GM12878 (cell line): ENCODE measurements around the gene PIR. TPM values are rescaled to one million over a fixed set of nuclear protein-coding genes. Genes with fewer than 3 reads are reported as not detected.

Source experiments
- ATAC-seq: fragments of 200-7000 bp; cut with Tn5 transposase; 3 replicates; pipeline ENCODE4 v1.9.1; 2020; ENCODE audit warnings: mild to moderate bottlenecking, moderate library complexity
- BruUV-seq: library from RNA; stranded (reverse); fragments of 400-500 nt; replicated peaks from 2 replicates; lab custom pipeline; 2021; lab: Mats Ljungman, UMichigan
- CTCF ChIA-PET: fragments of 300-600 bp; sonication (Branson Sonifier 250); formaldehyde crosslinking; extraction: SDS; loops from one replicate; lab custom pipeline; 2021; ENCODE audit warnings: inconsistent platforms; lab: Yijun Ruan, JAX
- POLR2A ChIA-PET: fragments of 350-600 bp; formaldehyde crosslinking; extraction: SDS; loops from one replicate; lab custom pipeline; 2021; ENCODE audit warnings: inconsistent platforms; lab: Charles Lee
- RAD21 ChIA-PET: fragments of 300-600 bp; sonication (Branson Sonifier 250); formaldehyde crosslinking; loops from one replicate; lab custom pipeline; 2023; ENCODE audit warnings: antibody characterized with exemption; ENCODE audit not compliant: unreplicated experiment; lab: Charles Lee
- SMC1A ChIA-PET: fragments of 300-600 bp; sonication (Branson Sonifier 250); formaldehyde crosslinking; loops from one replicate; lab custom pipeline; 2023; ENCODE audit not compliant: unreplicated experiment, uncharacterized antibody; lab: Charles Lee
- DNase-seq: peaks from one replicate; pipeline ENCODE4 v3.0.0-alpha.2; 2011; ENCODE audit warnings: low read depth, low spot score
- FAIRE-seq: peaks from 3 replicates; lab custom pipeline; 2011; peaks lifted over from hg19 to GRCh38; lab: Jason Lieb, UNC
- H2AFZ ChIP-seq: 2 replicates; pipeline ENCODE4 v1.6.0; 2011; ENCODE audit warnings: low read depth, low read length, control low read depth; ENCODE audit not compliant: control insufficient read depth
- H3K27ac ChIP-seq: 2 replicates; pipeline ENCODE4 v1.5.1; 2011; ENCODE audit warnings: control low read depth; ENCODE audit not compliant: control insufficient read depth, insufficient read depth
- H3K27me3 ChIP-seq, 2 experiments: replicated peaks in 1 of 2; 2 replicates each; pipeline versions ENCODE4 v1.6.0 to v1.6.1; 2011; ENCODE audit warnings: low read length in 1 of 2; ENCODE audit not compliant: control insufficient read depth in 2 of 2, insufficient read depth in 2 of 2
- H3K36me3 ChIP-seq, 2 experiments: 2 replicates each; pipeline ENCODE4 v1.5.1; 2011; ENCODE audit warnings: low read length in 1 of 2; ENCODE audit not compliant: control insufficient read depth in 2 of 2, insufficient read depth in 2 of 2
- H3K4me1 ChIP-seq: 2 replicates; pipeline ENCODE4 v1.6.1; 2011; ENCODE audit warnings: mild to moderate bottlenecking, low read length, moderate library complexity, mixed read lengths; ENCODE audit not compliant: control insufficient read depth, insufficient read depth
- H3K4me2 ChIP-seq: 2 replicates; pipeline ENCODE4 v1.6.0; 2011; ENCODE audit warnings: control low read depth; ENCODE audit not compliant: control insufficient read depth, insufficient read depth
- H3K4me3 ChIP-seq: fragments of 200-600 bp; sonication (generic); 2 replicates; pipeline ENCODE4 v1.5.1; 2016
- H3K79me2 ChIP-seq: 2 replicates; pipeline ENCODE4 v1.6.0; 2011; ENCODE audit warnings: low read length; ENCODE audit not compliant: control insufficient read depth, insufficient read depth
- H3K9ac ChIP-seq: 2 replicates; pipeline ENCODE4 v1.8.0; 2011; ENCODE audit warnings: low read length, control low read depth, mixed read lengths; ENCODE audit not compliant: control insufficient read depth, insufficient read depth
- H3K9me3 ChIP-seq: replicated peaks from 3 replicates; pipeline ENCODE4 v1.5.1; 2011; ENCODE audit warnings: mild to moderate bottlenecking, low read length; ENCODE audit not compliant: control insufficient read depth, insufficient read depth
- H4K20me1 ChIP-seq: 2 replicates; pipeline ENCODE4 v1.6.0; 2011; ENCODE audit not compliant: control insufficient read depth, insufficient read depth
- ASH2L ChIP-seq: fragments of 300-600, 200-600 bp; sonication (generic); IDR thresholded peaks from 2 replicates; pipeline ENCODE4 v1.6.1; 2017; ENCODE audit warnings: low read depth, mild to moderate bottlenecking, borderline replicate concordance
- BMI1 ChIP-seq: fragments of 450-650 bp; IDR thresholded peaks from 2 replicates; pipeline ENCODE4 v1.6.1; 2016; ENCODE audit warnings: mild to moderate bottlenecking, moderate library complexity, borderline replicate concordance
- CBFB ChIP-seq: IDR thresholded peaks from 2 replicates; pipeline ENCODE4 v1.6.1; 2016; ENCODE audit warnings: antibody characterized with exemption, low read depth
- CTCF ChIP-seq, 3 experiments: IDR thresholded peaks in 2 of 3; conservative IDR thresholded peaks in 1 of 3; 2 replicates each; pipeline ENCODE4 v1.5.1; 2011; ENCODE audit warnings: low read depth in 3 of 3, low read length in 3 of 3, mild to moderate bottlenecking in 3 of 3, control low read depth in 2 of 3, moderate library complexity in 2 of 3, inconsistent platforms in 1 of 3, mixed read lengths in 1 of 3; ENCODE audit not compliant: control insufficient read depth in 2 of 3, insufficient read depth in 1 of 3; ENCODE audit errors: extremely low read depth in 1 of 3
- E2F8 ChIP-seq: fragments of 450-650 bp; IDR thresholded peaks from 2 replicates; pipeline ENCODE4 v1.6.1; 2018; ENCODE audit warnings: mild to moderate bottlenecking, low read depth, moderate library complexity; ENCODE audit not compliant: partially characterized antibody
- ETV6 ChIP-seq, 2 experiments: fragments of 450-650 bp in 1 of 2; IDR thresholded peaks in 1 of 2; conservative IDR thresholded peaks in 1 of 2; 2 replicates each; pipeline ENCODE4 v1.6.1; 2014; ENCODE audit warnings: antibody characterized with exemption in 1 of 2, borderline replicate concordance in 1 of 2, low read depth in 1 of 2, mild to moderate bottlenecking in 1 of 2, moderate library complexity in 1 of 2
- JUND ChIP-seq: IDR thresholded peaks from 2 replicates; pipeline ENCODE4 v1.6.1; 2012; ENCODE audit warnings: low read depth, mild to moderate bottlenecking, low read length, improper control_type of control experiment, moderate library complexity
- NFIC ChIP-seq: IDR thresholded peaks from 2 replicates; pipeline ENCODE4 v1.6.1; 2012; ENCODE audit warnings: low read depth, mild to moderate bottlenecking, inconsistent platforms, low read length, moderate library complexity
- NR2C1 ChIP-seq: fragments of 450-650 bp; IDR thresholded peaks from 2 replicates; pipeline ENCODE4 v1.6.1; 2017; ENCODE audit warnings: antibody characterized with exemption, mild to moderate bottlenecking, moderate library complexity
- PAX5 ChIP-seq: IDR thresholded peaks from 2 replicates; pipeline ENCODE4 v1.6.1; 2011; ENCODE audit warnings: low read depth, low read length, borderline replicate concordance
- PML ChIP-seq: IDR thresholded peaks from 2 replicates; pipeline ENCODE4 v1.6.1; 2012; ENCODE audit warnings: low read length, inconsistent platforms
- SMAD5 ChIP-seq: IDR thresholded peaks from 2 replicates; pipeline ENCODE4 v1.6.1; 2016; ENCODE audit warnings: antibody characterized with exemption, low read depth
- TCF12 ChIP-seq: IDR thresholded peaks from 2 replicates; pipeline ENCODE4 v1.6.1; 2011; ENCODE audit warnings: low read depth, mild to moderate bottlenecking, low read length
- TCF3 ChIP-seq: IDR thresholded peaks from 2 replicates; pipeline ENCODE4 v1.6.1; 2012; ENCODE audit warnings: low read depth, mild to moderate bottlenecking, low read length, borderline replicate concordance; ENCODE audit not compliant: insufficient read depth
- ZBTB40 ChIP-seq: fragments of 450-650 bp; IDR thresholded peaks from 2 replicates; pipeline ENCODE4 v1.6.1; 2016; ENCODE audit warnings: mild to moderate bottlenecking, moderate library complexity, borderline replicate concordance
- WGBS: methylation state at CpG from one replicate; pipeline ENCODE4 v1.1.6; 2016; ENCODE audit warnings: low lambda C conversion rate; ENCODE audit not compliant: insufficient replicate concordance, insufficient coverage; ENCODE audit errors: missing lambda C conversion rate; 5-methylcytosine and 5-hydroxymethylcytosine counted together
- in situ Hi-C: fragments of 300-500 bp; cut with MboI; formaldehyde crosslinking; loops from 9 replicates; pipeline ENCODE4 v1.14.3; 2018; ENCODE audit warnings: mixed read lengths
- intact Hi-C: fragments of 100-400 bp; cut with micrococcal nuclease; formaldehyde crosslinking; loops from one replicate; pipeline ENCODE4 v1.14.2; 2022; ENCODE audit not compliant: unreplicated experiment
- polyA plus RNA-seq, 11 experiments: library from polyadenylated mRNA; depleted of rRNA in 4 of 11; unstranded in 6 of 11; stranded (reverse) in 5 of 11; fragments of >200 nt; fragmentation: Nextera tagmentation in 4 of 11; fragmentation: Illumina TruSeq in 1 of 11; extraction: Ambion mirVana in 4 of 11; extraction: Trizol in 1 of 11; gene quantifications; 1 replicate in 1 of 11; 2 replicates in 10 of 11; pipeline versions ENCODE4 v1.2.1 to v1.2.3, GENCODE V29; 2011 to 2016; ENCODE audit warnings: inconsistent platforms in 2 of 11, missing spikeins in 2 of 11, low read depth in 1 of 11
- total RNA-seq, 4 experiments: library from RNA; depleted of rRNA in 3 of 4; stranded (reverse); fragments of >200 nt in 3 of 4; fragmentation: Illumina TruSeq in 1 of 4; extraction: Trizol in 1 of 4; gene quantifications; 2 replicates each; pipeline versions ENCODE4 v1.2.1 to v1.2.3, GENCODE V29; 2013 to 2021

Gene PIR
- total and polyA plus RNA-seq, 10 of the 15 experiments (the other 5 are each of a cell fraction or from before 2014, with no cell fraction given): 3.8 to 16.5 (median 7.3) TPM

- no TSS peak for BruUV-seq
- Histone ChIP-seq H4K20me1 (no peaks in the 10 kb centered on the region; the same call in 1 of the 2 replicates), H3K36me3 (no peaks in the 10 kb centered on the region), H3K9me3 (no peaks in the 10 kb centered on the region), H3K27ac (peak overlapping the region; percentile 52), H3K4me3 (peak overlapping the region; percentile 48), H3K27me3 (no peaks in the 10 kb centered on the region), H3K79me2 (no peaks in the 10 kb centered on the region), H3K9ac (peak overlapping the region; percentile 65; the same call in 1 of the 2 replicates), H3K4me2 (peak overlapping the region; percentile 66), H2AFZ (peak overlapping the region; percentile 80), H3K4me1 (no peaks in the 10 kb centered on the region)
- intact Hi-C loops (loop anchor here (10.0 kb wide), 1 partner anchor 182 kb away; no protein-coding TSS in a partner anchor), in situ Hi-C loops (no loop called here)
- SMC1A ChIA-PET: interaction anchor here (1.7 to 4.4 kb wide), 3 partner anchors 18 to 25 kb away, joined by 7 to 12 read pairs (median 7); no protein-coding TSS in a partner anchor
- CTCF ChIA-PET: interaction anchor here (0.8 to 2.3 kb wide), 9 partner anchors 11 to 231 kb away, joined by 3 to 13 read pairs (median 4); no protein-coding TSS in a partner anchor
- RAD21 ChIA-PET: interaction anchor here (1.0 to 1.9 kb wide), 3 partner anchors 11 to 22 kb away, joined by 3 to 10 read pairs (median 7); no protein-coding TSS in a partner anchor
- DNase-seq (no peak), ATAC-seq (no peak; the same call in 2 of the 3 replicates), FAIRE-seq (no peak)
- POLR2A ChIA-PET: interaction anchor here (1.5 kb wide), 1 partner anchor 11 kb away, joined by 3 read pairs; no protein-coding TSS in a partner anchor
- 43% methylated on average over 5 of the region's 5 CpGs for WGBS
- no peak for TF ChIP-seq NR2C1
- TF ChIP-seq JUND: no peak
- no peak for TF ChIP-seq ASH2L
- no peak for TF ChIP-seq NFIC
- no peak for TF ChIP-seq SMAD5
- no peak for TF ChIP-seq E2F8
- no peak for TF ChIP-seq TCF3
- no peak for TF ChIP-seq ETV6 (conservative IDR thresholded peaks at IDR 0.05 in 1 of 2, IDR thresholded peaks at IDR 0.05 in 1 of 2; ENCODE audit: borderline replicate concordance in 1 of 2, low read depth in 1 of 2)
- no peak for TF ChIP-seq PML
- no peak for TF ChIP-seq PAX5
- no peak for TF ChIP-seq BMI1
- no peak for TF ChIP-seq TCF12
- no peak for TF ChIP-seq CTCF (IDR thresholded peaks at IDR 0.05 in 2 of 3, conservative IDR thresholded peaks at IDR 0.05 in 1 of 3; ENCODE audit: control insufficient read depth in 2 of 3, extremely low read depth in 1 of 3, insufficient read depth in 1 of 3, low read depth in 3 of 3, low read length in 3 of 3)
- TF ChIP-seq CBFB: no peak
- no peak for TF ChIP-seq ZBTB40
Observed at GRCh38 chrX:15492469-15492868, 664 bp downstream of the PIR start.
